ENCODE measurements around the gene DGKE.

Gene DGKE

GRCh38 chr17:56870081-56870651, 36.2 kb downstream of the DGKE start:
- H3K4me3 ChIP-seq (ENCODE audit: low read length in 2 of 2), result no peak overlapping the region
- H3K27me3 ChIP-seq (ENCODE audit: control insufficient read depth in 2 of 2, insufficient read depth in 2 of 2, low read length in 2 of 2), result no peaks in the 10 kb centered on the region
- no peaks in the 10 kb centered on the region for H3K36me3 ChIP-seq (ENCODE audit: control insufficient read depth in 2 of 2, insufficient read depth in 2 of 2, low read length in 2 of 2)
- H3K9ac ChIP-seq (ENCODE audit: low read depth in 1 of 2, low read length in 2 of 2), result no peak overlapping the region
- no peaks in the 10 kb centered on the region for H3K9me3 ChIP-seq (ENCODE audit: control insufficient read depth in 2 of 2, low read length in 2 of 2)
- no peak overlapping the region for H3K27ac ChIP-seq (ENCODE audit: low read depth in 2 of 2, low read length in 2 of 2)
- H3K4me1 ChIP-seq (ENCODE audit: control insufficient read depth in 2 of 2, insufficient read depth in 2 of 2, low read length in 2 of 2), result peaks cover 2 to 11% of the 10 kb centered on the region in 2 donors

- H3K4me3 ChIP-seq (ENCODE audit: low read length in 2 of 2), result no peak overlapping the region
- no peaks in the 10 kb centered on the region for H3K27me3 ChIP-seq (ENCODE audit: control insufficient read depth in 2 of 2, insufficient read depth in 2 of 2, low read length in 2 of 2)
- peaks cover 0 to 3% of the 10 kb centered on the region in 2 donors for H3K36me3 ChIP-seq (ENCODE audit: control insufficient read depth in 2 of 2, insufficient read depth in 2 of 2, low read length in 2 of 2)
- no peak overlapping the region for H3K27ac ChIP-seq (ENCODE audit: low read depth in 2 of 2, low read length in 2 of 2)
- no peak overlapping the region for H3K9ac ChIP-seq (ENCODE audit: low read depth in 1 of 2, low read length in 2 of 2)
- H3K9me3 ChIP-seq (ENCODE audit: control insufficient read depth in 2 of 2, low read length in 2 of 2), result no peaks in the 10 kb centered on the region
- H3K4me1 ChIP-seq (ENCODE audit: control insufficient read depth in 2 of 2, insufficient read depth in 2 of 2, low read length in 2 of 2), result peaks cover 0 to 1% of the 10 kb centered on the region in 2 donors
Measured at GRCh38 chr17:56876766-56877179, 42.8 kb downstream of the DGKE start.

GRCh38 chr17:56879280-56879679, 45.3 kb downstream of the DGKE start:
- Histone ChIP-seq H3K27ac (ENCODE audit: low read depth in 2 of 2, low read length in 2 of 2) (no peak overlapping the region), H3K27me3 (ENCODE audit: control insufficient read depth in 2 of 2, insufficient read depth in 2 of 2, low read length in 2 of 2) (no peaks in the 10 kb centered on the region), H3K9me3 (ENCODE audit: control insufficient read depth in 2 of 2, low read length in 2 of 2) (no peaks in the 10 kb centered on the region), H3K4me3 (ENCODE audit: low read length in 2 of 2) (no peak overlapping the region), H3K4me1 (ENCODE audit: control insufficient read depth in 2 of 2, insufficient read depth in 2 of 2, low read length in 2 of 2) (peaks cover 0 to 2% of the 10 kb centered on the region in 2 donors), H3K9ac (ENCODE audit: low read depth in 1 of 2, low read length in 2 of 2) (no peak overlapping the region), H3K36me3 (ENCODE audit: control insufficient read depth in 2 of 2, insufficient read depth in 2 of 2, low read length in 2 of 2) (peaks cover 0 to 3% of the 10 kb centered on the region in 2 donors)

GRCh38 chr17:56880133-56880532, 46.2 kb downstream of the DGKE start:
- peaks cover 6 to 11% of the 10 kb centered on the region in 2 donors for H3K4me1 ChIP-seq (ENCODE audit: control insufficient read depth in 2 of 2, insufficient read depth in 2 of 2, low read length in 2 of 2)
- H3K27me3 ChIP-seq (ENCODE audit: control insufficient read depth in 2 of 2, insufficient read depth in 2 of 2, low read length in 2 of 2), result no peaks in the 10 kb centered on the region
- H3K9ac ChIP-seq (ENCODE audit: low read depth in 1 of 2, low read length in 2 of 2), result no peak overlapping the region
- peaks cover 0 to 3% of the 10 kb centered on the region in 2 donors for H3K36me3 ChIP-seq (ENCODE audit: control insufficient read depth in 2 of 2, insufficient read depth in 2 of 2, low read length in 2 of 2)
- no peak overlapping the region for H3K27ac ChIP-seq (ENCODE audit: low read depth in 2 of 2, low read length in 2 of 2)
- no peaks in the 10 kb centered on the region for H3K9me3 ChIP-seq (ENCODE audit: control insufficient read depth in 2 of 2, low read length in 2 of 2)
- no peak overlapping the region for H3K4me3 ChIP-seq (ENCODE audit: low read length in 2 of 2)

GRCh38 chr17:56880571-56880970, 46.6 kb downstream of the DGKE start:
- peaks cover 0 to 3% of the 10 kb centered on the region in 2 donors for H3K36me3 ChIP-seq (ENCODE audit: control insufficient read depth in 2 of 2, insufficient read depth in 2 of 2, low read length in 2 of 2)
- no peak overlapping the region for H3K9ac ChIP-seq (ENCODE audit: low read depth in 1 of 2, low read length in 2 of 2)

GRCh38 chr17:56881685-56882295, 47.8 kb downstream of the DGKE start:
- no peak overlapping the region for H3K9ac ChIP-seq (ENCODE audit: low read depth in 1 of 2, low read length in 2 of 2)
- no peaks in the 10 kb centered on the region for H3K9me3 ChIP-seq (ENCODE audit: control insufficient read depth in 2 of 2, low read length in 2 of 2)
- H3K36me3 ChIP-seq (ENCODE audit: control insufficient read depth in 2 of 2, insufficient read depth in 2 of 2, low read length in 2 of 2), result peaks cover 0 to 3% of the 10 kb centered on the region in 2 donors
- H3K4me1 ChIP-seq (ENCODE audit: control insufficient read depth in 2 of 2, insufficient read depth in 2 of 2, low read length in 2 of 2), result peaks cover 15 to 28% of the 10 kb centered on the region in 2 donors
- H3K27me3 ChIP-seq (ENCODE audit: control insufficient read depth in 2 of 2, insufficient read depth in 2 of 2, low read length in 2 of 2), result no peaks in the 10 kb centered on the region
- no peak overlapping the region for H3K27ac ChIP-seq (ENCODE audit: low read depth in 2 of 2, low read length in 2 of 2)
- no peak overlapping the region for H3K4me3 ChIP-seq (ENCODE audit: low read length in 2 of 2)

More at GRCh38 chr17:56880571-56880970, 46.6 kb downstream of the DGKE start:
- Histone ChIP-seq H3K4me3 (ENCODE audit: low read length in 2 of 2) (no peak overlapping the region), H3K4me1 (ENCODE audit: control insufficient read depth in 2 of 2, insufficient read depth in 2 of 2, low read length in 2 of 2) (peaks cover 6 to 15% of the 10 kb centered on the region in 2 donors), H3K27me3 (ENCODE audit: control insufficient read depth in 2 of 2, insufficient read depth in 2 of 2, low read length in 2 of 2) (no peaks in the 10 kb centered on the region), H3K9me3 (ENCODE audit: control insufficient read depth in 2 of 2, low read length in 2 of 2) (no peaks in the 10 kb centered on the region), H3K27ac (ENCODE audit: low read depth in 2 of 2, low read length in 2 of 2) (no peak overlapping the region)

- H3K9ac ChIP-seq (ENCODE audit: low read depth in 1 of 2, low read length in 2 of 2), result no peak overlapping the region
Measured at GRCh38 chr17:56883616-56884015, 49.7 kb downstream of the DGKE start.

GRCh38 chr17:56884483-56885311, 50.7 kb downstream of the DGKE start:
- Histone ChIP-seq H3K9me3 (ENCODE audit: control insufficient read depth in 2 of 2, low read length in 2 of 2) (peaks cover 0 to 4% of the 10 kb centered on the region in 2 donors), H3K27me3 (ENCODE audit: control insufficient read depth in 2 of 2, insufficient read depth in 2 of 2, low read length in 2 of 2) (no peaks in the 10 kb centered on the region), H3K36me3 (ENCODE audit: control insufficient read depth in 2 of 2, insufficient read depth in 2 of 2, low read length in 2 of 2) (peaks cover 4 to 20% of the 10 kb centered on the region in 2 donors), H3K27ac (ENCODE audit: low read depth in 2 of 2, low read length in 2 of 2) (peak overlapping the region; percentile 82 to 86), H3K9ac (ENCODE audit: low read depth in 1 of 2, low read length in 2 of 2) (peak overlapping the region in 1 of 2 donors; percentile 19), H3K4me1 (ENCODE audit: control insufficient read depth in 2 of 2, insufficient read depth in 2 of 2, low read length in 2 of 2) (peaks cover 21 to 38% of the 10 kb centered on the region in 2 donors), H3K4me3 (ENCODE audit: low read length in 2 of 2) (no peak overlapping the region)

More at GRCh38 chr17:56883616-56884015, 49.7 kb downstream of the DGKE start:
- H3K36me3 ChIP-seq (ENCODE audit: control insufficient read depth in 2 of 2, insufficient read depth in 2 of 2, low read length in 2 of 2), result peaks cover 4 to 13% of the 10 kb centered on the region in 2 donors
- H3K27ac ChIP-seq (ENCODE audit: low read depth in 2 of 2, low read length in 2 of 2), result peak overlapping the region in 1 of 2 donors; percentile 86
- no peak overlapping the region for H3K4me3 ChIP-seq (ENCODE audit: low read length in 2 of 2)
- peaks cover 21 to 38% of the 10 kb centered on the region in 2 donors for H3K4me1 ChIP-seq (ENCODE audit: control insufficient read depth in 2 of 2, insufficient read depth in 2 of 2, low read length in 2 of 2)
- peaks cover 0 to 4% of the 10 kb centered on the region in 2 donors for H3K9me3 ChIP-seq (ENCODE audit: control insufficient read depth in 2 of 2, low read length in 2 of 2)
- no peaks in the 10 kb centered on the region for H3K27me3 ChIP-seq (ENCODE audit: control insufficient read depth in 2 of 2, insufficient read depth in 2 of 2, low read length in 2 of 2)

GRCh38 chr17:56885312-56885657, 51.3 kb downstream of the DGKE start:
- peak overlapping the region in 1 of 2 donors; percentile 19 for H3K9ac ChIP-seq (ENCODE audit: low read depth in 1 of 2, low read length in 2 of 2)

GRCh38 chr17:56886288-56886731, 52.4 kb downstream of the DGKE start:
- peaks cover 0 to 4% of the 10 kb centered on the region in 2 donors for H3K9me3 ChIP-seq (ENCODE audit: control insufficient read depth in 2 of 2, low read length in 2 of 2)
- peak overlapping the region in 1 of 2 donors; percentile 43 for H3K4me3 ChIP-seq (ENCODE audit: low read length in 2 of 2)
- H3K9ac ChIP-seq (ENCODE audit: low read depth in 1 of 2, low read length in 2 of 2), result no peak overlapping the region

More at GRCh38 chr17:56885312-56885657, 51.3 kb downstream of the DGKE start:
- Histone ChIP-seq H3K4me3 (ENCODE audit: low read length in 2 of 2) (no peak overlapping the region), H3K27ac (ENCODE audit: low read depth in 2 of 2, low read length in 2 of 2) (peak overlapping the region; percentile 82 to 86), H3K4me1 (ENCODE audit: control insufficient read depth in 2 of 2, insufficient read depth in 2 of 2, low read length in 2 of 2) (peaks cover 21 to 38% of the 10 kb centered on the region in 2 donors), H3K27me3 (ENCODE audit: control insufficient read depth in 2 of 2, insufficient read depth in 2 of 2, low read length in 2 of 2) (no peaks in the 10 kb centered on the region), H3K36me3 (ENCODE audit: control insufficient read depth in 2 of 2, insufficient read depth in 2 of 2, low read length in 2 of 2) (peaks cover 5 to 24% of the 10 kb centered on the region in 2 donors), H3K9me3 (ENCODE audit: control insufficient read depth in 2 of 2, low read length in 2 of 2) (peaks cover 0 to 4% of the 10 kb centered on the region in 2 donors)

More at GRCh38 chr17:56886288-56886731, 52.4 kb downstream of the DGKE start:
- Histone ChIP-seq H3K27me3 (ENCODE audit: control insufficient read depth in 2 of 2, insufficient read depth in 2 of 2, low read length in 2 of 2) (no peaks in the 10 kb centered on the region), H3K4me1 (ENCODE audit: control insufficient read depth in 2 of 2, insufficient read depth in 2 of 2, low read length in 2 of 2) (peaks cover 21 to 38% of the 10 kb centered on the region in 2 donors), H3K27ac (ENCODE audit: low read depth in 2 of 2, low read length in 2 of 2) (peak overlapping the region; percentile 82 to 86), H3K36me3 (ENCODE audit: control insufficient read depth in 2 of 2, insufficient read depth in 2 of 2, low read length in 2 of 2) (peaks cover 13 to 34% of the 10 kb centered on the region in 2 donors)
